ENCODE data around the gene WDR76.
"Not testable (repeated sequence)": the region's sequence is repeated elsewhere in the genome, so short reads cannot be mapped to it uniquely, and the experiment has no call there.

Gene WDR76

DNA sequence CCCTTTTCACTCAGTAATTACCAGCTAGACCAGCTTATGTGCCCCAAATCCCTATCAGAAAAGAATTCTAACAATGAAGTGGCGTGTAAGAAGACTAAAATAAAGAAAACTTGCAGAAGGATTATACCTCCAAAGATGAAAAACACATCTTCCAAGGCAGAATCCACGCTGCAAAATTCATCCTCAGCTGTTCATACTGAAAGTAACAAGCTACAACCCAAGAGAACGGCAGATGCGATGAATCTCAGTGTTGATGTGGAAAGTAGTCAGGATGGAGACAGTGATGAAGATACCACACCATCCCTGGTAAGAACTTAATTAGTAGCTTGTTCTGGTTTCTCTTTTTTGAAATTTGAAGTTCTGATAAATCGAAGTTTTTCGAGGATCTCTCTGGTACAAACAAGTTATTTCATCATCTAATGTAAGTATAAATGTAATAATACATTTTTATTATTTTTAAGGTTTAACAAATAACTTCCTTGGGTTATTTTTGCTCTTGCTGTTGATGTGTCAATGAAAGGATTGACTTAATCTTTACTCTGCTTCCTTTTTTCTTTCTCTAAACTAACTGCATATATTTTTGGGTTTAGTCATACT is 1.4 kb downstream of the WDR76 start:
- no peak for TF ChIP-seq JUND (IDR thresholded peaks at IDR 0.05; ENCODE audit: low read depth)
- in situ Hi-C loops (cut with HindIII; ENCODE audit: low pct_unique_long_range_greater_than_20kb, low sequenced_read_pairs) = no loop called here
- DNase-seq (ENCODE audit: low read depth in 1 of 2, low spot score in 1 of 2) = no peak

DNA sequence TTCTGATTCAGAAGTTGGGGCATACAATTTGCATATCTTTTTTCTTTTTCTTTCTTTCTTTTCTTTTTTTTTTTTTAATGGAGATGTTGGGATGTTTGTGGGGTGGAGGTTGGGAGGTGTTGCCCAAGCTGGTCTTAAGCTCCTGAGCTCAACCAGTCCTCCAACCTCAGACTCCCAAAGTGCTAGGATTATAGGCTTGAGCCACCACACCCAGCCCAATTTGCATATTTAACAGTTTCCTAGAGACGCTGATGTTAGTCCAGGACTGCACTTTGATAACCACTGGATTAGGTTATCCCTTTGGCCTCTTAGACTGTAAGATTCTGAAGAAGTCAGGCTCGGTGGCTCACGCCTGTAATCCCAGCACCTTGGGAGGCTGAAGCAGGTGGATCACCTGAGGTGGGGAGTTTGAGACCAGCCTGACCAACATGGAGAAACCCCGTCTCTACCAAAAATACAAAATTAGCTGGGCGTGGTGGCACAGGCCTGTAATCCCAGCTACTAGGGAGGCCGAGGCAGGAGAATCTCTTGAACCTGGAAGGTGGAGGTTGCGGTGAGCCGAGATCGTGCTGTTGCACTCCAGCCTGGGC is 3.2 kb downstream of the WDR76 start:
- DNase-seq (ENCODE audit: low read depth in 1 of 2, low spot score in 1 of 2); in situ Hi-C loops (cut with HindIII; ENCODE audit: low pct_unique_long_range_greater_than_20kb, low sequenced_read_pairs): not testable (repeated sequence)

DNA sequence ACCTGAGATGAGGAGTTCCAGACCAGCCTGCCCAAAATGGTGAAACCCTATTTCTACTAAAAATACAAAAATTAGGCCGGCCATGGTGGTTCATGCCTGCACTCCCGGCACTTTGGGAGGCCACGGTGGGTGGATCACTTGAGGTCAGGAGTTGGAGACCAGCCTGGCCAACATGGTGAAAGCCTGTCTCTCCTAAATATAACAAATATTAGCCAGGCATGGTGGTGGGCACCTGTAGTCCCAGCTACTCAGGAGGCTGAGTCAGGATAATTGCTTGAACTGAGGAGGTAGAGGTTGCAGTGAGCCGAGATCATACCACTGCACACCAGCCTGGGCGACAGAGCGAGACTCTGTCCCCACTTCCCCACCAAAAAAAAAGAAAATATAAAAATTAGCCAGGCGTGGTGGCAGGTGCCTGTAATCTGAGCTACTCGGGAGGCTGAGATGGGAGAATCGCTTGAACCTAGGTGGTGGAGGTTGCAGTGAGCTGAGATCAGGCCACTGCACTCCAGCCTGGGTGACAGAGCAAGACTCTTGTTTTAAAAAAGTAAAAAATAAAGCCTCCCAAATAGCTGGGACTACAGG is 4.0 kb downstream of the WDR76 start:
- DNase-seq (ENCODE audit: low read depth in 1 of 2, low spot score in 1 of 2); in situ Hi-C loops (cut with HindIII; ENCODE audit: low pct_unique_long_range_greater_than_20kb, low sequenced_read_pairs): not testable (repeated sequence)

DNA sequence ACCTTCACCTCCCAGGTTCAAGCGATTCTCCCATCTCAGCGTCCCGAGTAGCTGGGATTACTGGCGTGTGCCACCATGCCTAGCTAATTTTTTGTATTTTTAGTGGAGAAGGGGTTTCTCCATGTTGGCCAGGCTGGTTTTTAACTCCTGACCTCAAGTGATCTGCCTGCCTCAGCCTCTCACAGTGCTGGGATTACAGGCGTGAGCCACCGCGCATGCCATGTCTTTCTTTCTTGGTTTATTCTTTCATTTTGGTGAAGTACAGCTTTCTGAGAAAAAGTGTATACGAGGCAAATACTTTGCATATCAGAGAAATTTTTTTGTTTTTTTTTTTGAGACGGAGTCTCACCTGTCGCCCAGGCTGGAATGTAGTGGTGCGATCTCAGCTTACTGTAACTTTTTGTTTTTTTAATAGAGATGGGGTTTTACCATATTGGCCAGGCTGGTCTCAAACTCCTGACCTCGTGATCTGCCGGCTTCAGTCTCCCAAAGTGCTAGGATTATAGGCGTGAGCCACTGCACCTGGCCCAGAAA is 4.8 kb downstream of the WDR76 start:
- DNase-seq (ENCODE audit: low read depth in 1 of 2, low spot score in 1 of 2); in situ Hi-C loops (cut with HindIII; ENCODE audit: low pct_unique_long_range_greater_than_20kb, low sequenced_read_pairs): not testable (repeated sequence)

DNA sequence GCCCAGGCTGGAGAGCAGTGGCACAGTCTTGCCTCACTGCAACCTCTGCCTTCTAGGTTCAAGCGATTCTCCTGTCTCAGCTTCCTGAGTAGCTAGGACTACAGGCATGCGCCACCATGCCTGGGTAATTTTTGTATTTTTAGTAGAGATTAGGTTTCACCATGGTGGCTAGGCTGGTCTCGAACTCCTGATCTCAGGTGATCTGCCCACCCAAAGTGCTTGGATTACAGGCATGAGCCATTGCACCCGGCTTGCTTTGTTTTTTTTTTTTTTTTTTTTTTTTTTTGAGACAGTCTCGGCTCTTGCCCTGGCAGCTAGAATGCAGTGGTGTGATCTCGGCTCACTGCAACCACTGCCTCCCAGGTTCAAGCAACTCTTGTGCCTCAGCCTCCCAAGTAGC is 5.7 kb downstream of the WDR76 start:
- in situ Hi-C loops (cut with HindIII; ENCODE audit: low pct_unique_long_range_greater_than_20kb, low sequenced_read_pairs); DNase-seq (ENCODE audit: low read depth in 1 of 2, low spot score in 1 of 2): not testable (repeated sequence)

DNA sequence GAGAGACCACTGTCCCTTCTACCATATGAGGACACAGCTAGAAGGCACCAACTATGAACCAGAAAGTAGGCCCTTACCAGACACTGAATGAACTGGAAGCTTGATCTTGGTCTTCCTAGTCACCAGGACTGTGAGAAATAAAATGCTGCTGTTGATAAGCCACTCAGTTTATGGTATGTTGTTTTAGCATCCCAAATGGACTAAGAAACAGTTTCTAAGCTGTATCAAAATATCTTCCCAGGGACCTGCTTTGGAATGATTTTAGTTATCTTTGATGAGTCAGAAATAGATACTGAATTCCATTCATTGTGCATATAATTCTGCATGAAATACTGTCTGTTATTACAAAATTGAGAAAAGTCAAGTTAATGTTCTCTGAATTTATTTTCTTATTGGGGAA is 18.6 kb downstream of the WDR76 start:
- no peak for TF ChIP-seq JUND (IDR thresholded peaks at IDR 0.05; ENCODE audit: low read depth)
- in situ Hi-C loops (cut with HindIII; ENCODE audit: low pct_unique_long_range_greater_than_20kb, low sequenced_read_pairs) = no loop called here
- DNase-seq (ENCODE audit: low read depth in 1 of 2, low spot score in 1 of 2) = no peak

DNA sequence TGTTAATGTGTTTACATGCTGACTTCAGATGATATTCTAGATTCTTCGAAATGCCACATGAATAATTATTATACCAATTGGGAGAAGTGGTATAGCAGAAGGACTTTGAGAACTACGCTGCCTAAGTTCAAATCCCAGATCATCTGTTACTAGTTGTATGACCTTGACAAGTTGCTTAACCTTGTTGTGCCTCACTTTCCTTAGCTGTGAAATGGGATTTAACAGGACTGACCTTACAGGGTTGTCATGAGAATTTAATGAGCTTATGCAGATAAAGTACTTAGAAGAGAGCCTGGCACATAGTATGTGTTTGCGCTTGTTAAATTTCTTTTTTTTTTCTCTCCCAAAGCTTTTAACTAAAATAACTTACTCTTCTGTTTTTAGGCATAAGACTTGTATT is 24.4 kb downstream of the WDR76 start:
- in situ Hi-C loops (cut with HindIII; ENCODE audit: low pct_unique_long_range_greater_than_20kb, low sequenced_read_pairs) = no loop called here
- DNase-seq (ENCODE audit: low read depth in 1 of 2, low spot score in 1 of 2) = no peak
- TF ChIP-seq JUND (IDR thresholded peaks at IDR 0.05; ENCODE audit: low read depth) = no peak

DNA sequence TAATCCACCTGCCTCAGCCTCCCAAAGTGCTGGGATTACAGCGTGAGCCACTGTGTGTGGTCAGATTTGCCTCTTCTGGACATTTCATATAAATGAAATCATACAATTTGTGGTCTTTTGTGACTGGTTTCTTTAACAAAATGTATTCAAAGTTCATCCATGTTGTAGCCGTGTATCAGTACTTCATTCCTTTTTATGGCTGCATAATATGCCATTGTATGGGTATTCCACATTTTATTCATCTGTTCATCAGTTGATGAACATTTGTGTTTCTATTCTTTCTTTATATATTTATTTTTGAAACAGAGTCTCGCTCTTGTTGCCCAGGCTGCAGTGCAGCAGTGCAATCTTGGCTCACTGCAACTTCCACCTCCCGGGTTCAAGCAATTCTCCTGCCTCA is 25.8 kb downstream of the WDR76 start:
- no peak for DNase-seq (ENCODE audit: low read depth in 1 of 2, low spot score in 1 of 2)
- TF ChIP-seq JUND (IDR thresholded peaks at IDR 0.05; ENCODE audit: low read depth) = no peak
- in situ Hi-C loops (cut with HindIII; ENCODE audit: low pct_unique_long_range_greater_than_20kb, low sequenced_read_pairs) = no loop called here

DNA sequence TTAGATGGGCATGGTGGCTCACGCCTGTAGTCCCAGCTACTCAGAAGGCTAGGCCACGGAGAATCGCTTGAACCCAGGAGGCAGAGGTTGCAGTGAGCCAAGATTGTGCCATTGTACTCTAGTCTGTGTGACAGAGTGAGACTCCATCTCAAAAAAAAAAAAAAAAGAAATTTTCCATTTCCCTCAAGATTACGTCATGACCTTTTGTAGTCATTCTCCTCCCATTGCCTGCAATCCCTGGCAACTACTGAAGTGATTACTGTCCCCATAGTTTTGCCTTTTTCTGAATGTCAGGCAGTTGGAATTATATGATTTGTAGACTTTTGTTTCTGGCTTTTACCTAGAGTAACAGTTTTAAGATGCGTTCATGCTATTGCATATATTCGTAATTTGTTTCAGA is 28.0 kb downstream of the WDR76 start:
- DNase-seq (ENCODE audit: low read depth in 1 of 2, low spot score in 1 of 2) = no peak
- no peak for TF ChIP-seq JUND (IDR thresholded peaks at IDR 0.05; ENCODE audit: low read depth)
- in situ Hi-C loops (cut with HindIII; ENCODE audit: low pct_unique_long_range_greater_than_20kb, low sequenced_read_pairs) = no loop called here

DNA sequence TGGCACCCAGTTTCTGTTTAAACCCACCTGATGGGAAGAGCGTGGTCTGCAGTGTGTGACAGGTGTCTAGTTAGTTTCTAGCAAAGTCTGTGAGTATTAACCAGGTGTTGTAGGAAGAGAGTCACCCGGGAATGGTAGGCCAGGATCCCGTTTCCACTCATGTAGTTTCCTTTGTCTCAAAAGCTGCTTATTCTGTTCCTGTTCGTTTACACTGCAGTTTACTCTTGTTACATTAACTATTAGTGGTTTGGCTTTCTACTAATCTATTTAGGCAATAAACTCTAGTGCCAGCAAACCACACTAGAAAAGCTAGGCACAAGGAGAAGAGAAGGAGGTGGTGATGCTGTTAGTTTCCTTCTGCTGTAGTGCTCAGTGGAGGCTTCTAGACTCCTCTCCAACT is 32.7 kb downstream of the WDR76 start:
- in situ Hi-C loops (cut with HindIII; ENCODE audit: low pct_unique_long_range_greater_than_20kb, low sequenced_read_pairs) = no loop called here
- TF ChIP-seq JUND (IDR thresholded peaks at IDR 0.05; ENCODE audit: low read depth) = no peak
- DNase-seq (ENCODE audit: low read depth in 1 of 2, low spot score in 1 of 2) = no peak

DNA sequence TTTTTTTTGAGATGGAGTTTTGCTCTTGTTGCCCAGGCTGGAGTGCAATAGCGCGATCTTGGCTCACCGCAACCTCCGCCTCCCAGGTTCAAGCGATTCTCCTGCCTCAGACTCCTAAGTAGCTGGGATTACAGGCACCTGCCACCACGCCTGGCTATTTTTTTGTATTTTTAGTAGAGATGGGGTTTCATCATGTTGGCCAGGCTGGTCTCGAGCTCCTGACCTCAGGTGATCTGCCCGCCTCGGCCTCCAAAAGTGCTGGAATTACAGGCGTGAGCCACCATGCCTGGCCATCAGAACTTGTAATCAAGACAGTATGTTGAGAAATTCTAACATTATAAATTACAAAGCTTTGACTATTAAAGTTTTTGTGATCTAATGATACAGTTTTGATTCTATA is 39.8 kb downstream of the WDR76 start:
- in situ Hi-C loops (cut with HindIII; ENCODE audit: low pct_unique_long_range_greater_than_20kb, low sequenced_read_pairs); DNase-seq (ENCODE audit: low read depth in 1 of 2, low spot score in 1 of 2): not testable (repeated sequence)

DNA sequence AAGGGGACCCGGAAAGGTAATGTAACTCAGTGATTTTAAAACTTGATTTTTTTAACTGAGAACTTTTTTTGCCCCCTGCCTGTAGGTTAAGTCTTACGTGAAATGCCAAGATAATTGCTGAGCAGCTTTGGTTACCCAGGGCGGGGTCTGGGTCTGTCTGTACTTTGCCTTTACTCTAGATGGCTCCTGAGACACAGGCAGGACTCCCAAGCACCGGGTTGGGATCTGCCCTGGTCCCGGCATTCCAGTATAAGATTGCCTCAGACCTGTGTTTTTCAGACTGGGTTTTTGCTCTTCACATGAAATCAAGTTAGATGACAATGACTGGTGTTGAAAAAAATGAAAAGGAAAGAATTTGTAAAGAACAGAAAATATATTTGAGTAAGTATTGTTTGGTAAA is 40.3 kb downstream of the WDR76 start:
- TF ChIP-seq JUND (IDR thresholded peaks at IDR 0.05; ENCODE audit: low read depth) = no peak
- in situ Hi-C loops (cut with HindIII; ENCODE audit: low pct_unique_long_range_greater_than_20kb, low sequenced_read_pairs) = no loop called here
- DNase-seq (ENCODE audit: low read depth in 1 of 2, low spot score in 1 of 2) = no peak

DNA sequence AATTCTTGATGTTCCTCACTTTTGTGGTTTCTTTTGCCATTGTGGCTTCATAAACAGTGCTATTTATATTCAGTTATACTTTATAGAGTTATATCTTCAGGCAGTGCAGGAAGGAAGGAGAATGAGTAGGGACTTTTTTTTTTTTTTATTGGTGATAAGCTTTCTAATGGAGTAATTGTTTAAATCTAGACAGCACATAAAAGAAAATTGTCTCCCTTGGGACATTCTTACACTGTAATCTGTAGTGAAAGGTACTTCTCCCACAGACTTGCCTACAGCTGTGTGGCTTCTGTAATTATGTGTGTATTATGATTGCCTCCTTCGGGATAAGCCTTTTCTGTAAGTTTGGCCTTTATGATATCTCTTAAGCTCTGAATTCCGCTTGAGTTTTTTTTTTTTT is 41.6 kb downstream of the WDR76 start:
- in situ Hi-C loops (cut with HindIII; ENCODE audit: low pct_unique_long_range_greater_than_20kb, low sequenced_read_pairs) = no loop called here
- DNase-seq (ENCODE audit: low read depth in 1 of 2, low spot score in 1 of 2) = no peak
- TF ChIP-seq JUND (IDR thresholded peaks at IDR 0.05; ENCODE audit: low read depth) = no peak

DNA sequence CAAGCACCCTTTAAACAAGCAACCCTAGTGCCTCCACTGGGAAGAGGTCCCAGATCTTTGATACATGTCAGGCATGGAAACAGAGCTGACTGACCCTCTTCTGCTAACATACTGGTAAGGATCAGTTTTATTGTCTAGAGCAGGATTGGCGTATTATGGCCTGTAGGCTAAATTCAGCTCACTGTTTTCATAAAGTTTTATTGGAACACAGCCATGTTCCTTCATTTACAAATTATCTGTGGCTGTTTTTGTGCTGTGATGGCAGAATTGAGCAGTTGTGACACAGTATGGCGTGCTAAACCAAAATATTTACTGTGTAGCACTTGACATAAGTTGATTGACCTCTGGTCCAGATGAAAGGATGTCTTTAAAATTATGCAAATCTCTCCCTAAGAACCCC is 45.0 kb downstream of the WDR76 start:
- in situ Hi-C loops (cut with HindIII; ENCODE audit: low pct_unique_long_range_greater_than_20kb, low sequenced_read_pairs) = no loop called here
- no peak for TF ChIP-seq JUND (IDR thresholded peaks at IDR 0.05; ENCODE audit: low read depth)
- no peak for DNase-seq (ENCODE audit: low read depth in 1 of 2, low spot score in 1 of 2)

Data from T47D (cell line).